Right kidney (tissue), 1 donor: Measurements from ENCODE around the gene CRELD2.
A peak's percentile ranks its signal among the peaks of the same experiment; 100 is the strongest.

ENCODE experiments used
- DNase-seq: peaks from one replicate; pipeline ENCODE4 v3.0.0-alpha.2; 2016

CRELD2 gene

DNA sequence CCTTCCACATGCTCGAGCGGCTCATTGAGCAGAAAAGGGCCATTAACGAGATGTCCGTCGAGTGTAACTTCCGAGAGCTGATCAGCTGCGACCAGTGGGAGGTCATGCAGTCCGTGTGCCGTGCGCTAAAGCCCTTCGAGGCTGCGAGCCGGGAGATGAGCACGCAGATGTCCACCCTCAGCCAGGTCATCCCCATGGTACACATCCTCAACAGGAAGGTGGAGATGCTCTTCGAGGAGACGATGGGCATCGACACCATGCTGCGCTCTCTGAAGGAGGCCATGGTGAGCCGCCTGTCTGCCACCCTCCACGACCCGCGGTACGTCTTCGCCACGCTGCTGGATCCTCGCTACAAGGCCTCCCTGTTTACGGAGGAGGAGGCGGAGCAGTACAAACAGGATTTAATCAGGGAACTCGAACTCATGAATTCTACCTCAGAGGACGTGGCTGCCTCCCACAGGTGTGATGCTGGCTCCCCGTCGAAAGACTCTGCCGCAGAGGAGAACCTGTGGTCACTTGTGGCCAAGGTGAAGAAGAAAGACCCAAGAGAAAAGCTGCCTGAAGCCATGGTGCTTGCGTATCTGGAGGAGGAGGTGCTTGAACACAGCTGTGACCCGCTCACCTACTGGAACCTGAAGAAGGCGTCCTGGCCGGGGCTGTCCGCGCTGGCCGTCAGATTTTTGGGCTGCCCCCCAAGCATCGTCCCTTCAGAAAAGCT lies 31.9 kb upstream of the CRELD2 start:
- DNase-seq = no peak

DNA sequence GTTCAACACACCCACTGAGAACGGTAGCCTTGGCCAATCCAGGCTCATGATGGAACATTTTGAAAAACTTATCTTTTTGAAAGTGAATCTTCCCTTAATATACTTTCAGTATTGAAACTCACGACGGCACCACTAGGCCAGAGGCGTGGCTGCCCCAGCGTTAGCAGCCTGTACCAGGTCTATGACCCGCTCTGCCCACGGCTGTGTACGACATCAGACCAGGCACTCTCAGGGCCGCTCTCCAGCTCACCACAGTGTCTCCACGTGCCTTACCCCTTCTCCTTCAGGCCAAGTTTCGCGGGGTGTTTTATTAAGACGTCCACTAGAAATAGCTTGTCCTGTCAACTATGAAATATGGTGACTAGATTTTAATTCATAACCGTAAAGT lies 31.4 kb upstream of the CRELD2 start:
- no peak for DNase-seq

DNA sequence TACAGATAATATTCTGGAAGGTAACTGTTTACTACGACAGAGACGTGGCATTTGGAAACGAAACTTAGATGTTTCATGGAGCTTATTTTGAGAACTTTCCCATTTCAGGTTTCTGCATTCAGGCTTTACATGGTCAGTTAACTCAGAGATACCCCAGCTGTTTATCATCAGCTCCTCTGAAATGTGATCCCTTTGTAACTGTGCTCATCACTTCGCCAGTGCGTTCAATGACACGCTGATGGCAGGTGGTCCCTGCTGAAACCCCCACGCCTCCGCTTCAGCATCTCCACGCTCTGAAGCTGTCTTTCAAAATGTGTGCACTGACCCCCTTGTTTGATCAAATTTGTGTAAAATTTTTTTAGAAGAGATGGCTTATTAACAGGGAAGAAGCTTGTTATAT lies 30.7 kb upstream of the CRELD2 start:
- DNase-seq = peak; percentile 24

DNA sequence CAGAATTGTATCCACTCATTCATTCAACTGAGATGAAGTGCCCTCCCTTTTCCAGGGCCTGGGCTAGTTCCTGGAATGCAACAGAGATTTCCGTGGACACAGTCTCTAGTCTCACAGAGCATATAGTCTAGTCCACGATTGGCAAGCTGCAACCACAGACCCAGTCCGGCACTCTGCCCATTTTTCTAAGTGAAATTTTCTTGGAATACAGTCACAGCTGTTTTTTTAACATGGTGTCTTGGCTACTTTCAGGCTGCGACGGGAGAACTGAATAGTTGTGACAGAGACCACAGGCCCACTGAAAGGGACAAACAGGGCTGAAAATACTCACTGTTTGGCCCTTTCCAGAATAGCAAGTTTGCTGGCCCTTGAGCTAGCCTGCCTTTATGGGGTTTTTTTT lies 29.4 kb upstream of the CRELD2 start:
- DNase-seq = no peak

DNA sequence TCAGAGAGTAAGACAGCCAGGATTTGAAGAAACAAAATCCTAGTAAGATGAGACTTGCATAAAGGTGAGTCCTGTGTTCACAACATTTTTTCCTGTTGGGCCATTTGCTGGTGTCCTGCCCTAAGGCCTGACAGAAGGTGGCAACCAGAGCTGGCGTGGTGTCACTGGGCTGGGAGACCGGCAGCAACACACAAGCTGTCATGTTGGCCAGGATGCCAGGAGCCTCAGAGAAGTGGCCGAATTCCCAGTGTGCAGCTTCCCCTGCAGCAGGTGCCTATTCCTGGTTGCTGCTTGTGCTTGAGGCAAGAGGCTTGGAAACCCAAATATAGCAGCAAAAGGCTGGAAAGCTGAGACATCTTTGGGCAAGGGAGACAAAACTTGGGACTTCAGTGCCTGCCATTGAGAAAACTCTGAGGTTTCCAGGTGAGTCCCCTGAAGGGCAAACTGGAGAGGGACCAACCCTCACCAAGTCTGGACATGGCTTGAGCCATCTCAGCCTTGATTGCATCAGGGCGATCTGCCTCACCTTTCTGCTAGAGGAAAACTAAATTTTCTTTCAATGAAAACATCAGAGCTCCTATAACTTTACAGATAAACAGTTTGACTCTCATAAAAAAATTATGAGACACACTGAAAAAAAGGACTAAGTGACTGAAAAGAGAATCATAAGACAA lies 26.1 kb upstream of the CRELD2 start:
- DNase-seq = no peak

DNA sequence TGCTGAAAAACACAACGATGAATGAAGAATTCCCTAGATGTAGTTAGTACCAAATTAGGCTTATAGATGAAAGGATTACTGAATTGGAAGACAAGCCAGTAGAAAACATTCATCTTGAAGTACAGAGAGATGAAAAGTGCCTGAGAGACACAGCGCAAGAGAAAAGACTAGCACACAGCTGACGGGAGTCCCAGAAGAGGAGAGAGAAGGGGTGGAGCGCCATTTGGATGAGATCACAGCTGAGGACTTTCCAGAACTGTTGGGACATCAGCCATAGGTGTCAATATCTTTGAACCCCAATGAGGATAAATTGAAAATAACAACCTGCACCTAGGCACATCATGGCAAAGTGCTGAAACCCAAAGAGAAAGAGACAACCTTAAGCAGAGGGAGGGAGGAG lies 25.4 kb upstream of the CRELD2 start:
- no peak for DNase-seq

DNA sequence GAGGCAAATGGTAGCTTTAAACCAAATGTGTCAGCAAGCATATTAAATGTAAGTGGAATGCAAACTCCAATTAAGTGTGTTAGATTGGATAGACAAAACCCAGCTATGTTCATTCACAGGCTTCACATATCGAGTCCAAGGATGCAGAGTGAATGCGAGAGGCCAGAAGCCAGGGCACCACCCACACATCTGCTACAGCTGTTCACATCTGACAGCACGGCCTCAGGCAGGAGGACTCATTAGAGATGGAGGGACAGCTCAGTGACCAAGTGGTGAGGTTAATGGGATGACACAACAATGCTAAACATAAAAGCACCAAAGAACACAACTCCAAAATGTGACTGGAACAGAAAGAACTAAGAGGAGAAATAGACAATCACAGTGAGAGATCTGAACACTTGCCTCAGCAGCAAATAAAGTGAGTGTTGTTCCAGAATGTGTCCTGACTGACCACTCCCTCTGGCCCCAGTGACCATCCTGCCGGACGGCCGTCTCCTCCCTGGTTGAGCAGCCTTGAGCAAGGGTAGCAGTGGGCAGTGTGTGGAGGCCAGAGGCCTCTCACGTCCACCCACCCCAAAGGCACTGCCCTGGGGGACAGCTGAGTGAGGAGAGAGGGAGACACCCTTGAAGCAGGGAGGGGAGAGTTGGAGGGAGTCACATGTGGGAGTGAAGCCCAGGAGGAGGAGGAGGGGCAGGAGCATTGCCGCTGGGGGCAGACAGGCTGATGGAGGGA lies 23.9 kb upstream of the CRELD2 start:
- DNase-seq = no peak

DNA sequence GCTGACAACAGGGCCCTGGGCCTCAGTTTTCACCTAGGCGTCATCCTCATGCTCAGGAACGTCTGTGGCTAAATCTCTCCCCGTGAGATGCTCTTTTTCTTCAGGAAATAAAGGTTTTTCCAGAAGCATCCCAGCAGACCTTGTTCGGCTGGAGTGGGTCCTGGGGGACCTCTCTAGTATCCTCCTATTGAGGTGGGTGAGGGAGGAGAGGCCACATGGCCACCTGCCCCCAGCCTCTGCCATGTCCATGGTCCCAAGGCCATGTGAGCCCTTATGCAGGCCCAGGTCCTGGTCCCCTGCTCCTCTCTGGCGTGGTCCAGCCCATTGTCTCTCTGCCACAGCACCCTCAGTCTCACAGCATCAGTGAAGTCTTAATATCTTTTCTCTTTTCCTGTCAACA lies 22.2 kb upstream of the CRELD2 start:
- no peak for DNase-seq

DNA sequence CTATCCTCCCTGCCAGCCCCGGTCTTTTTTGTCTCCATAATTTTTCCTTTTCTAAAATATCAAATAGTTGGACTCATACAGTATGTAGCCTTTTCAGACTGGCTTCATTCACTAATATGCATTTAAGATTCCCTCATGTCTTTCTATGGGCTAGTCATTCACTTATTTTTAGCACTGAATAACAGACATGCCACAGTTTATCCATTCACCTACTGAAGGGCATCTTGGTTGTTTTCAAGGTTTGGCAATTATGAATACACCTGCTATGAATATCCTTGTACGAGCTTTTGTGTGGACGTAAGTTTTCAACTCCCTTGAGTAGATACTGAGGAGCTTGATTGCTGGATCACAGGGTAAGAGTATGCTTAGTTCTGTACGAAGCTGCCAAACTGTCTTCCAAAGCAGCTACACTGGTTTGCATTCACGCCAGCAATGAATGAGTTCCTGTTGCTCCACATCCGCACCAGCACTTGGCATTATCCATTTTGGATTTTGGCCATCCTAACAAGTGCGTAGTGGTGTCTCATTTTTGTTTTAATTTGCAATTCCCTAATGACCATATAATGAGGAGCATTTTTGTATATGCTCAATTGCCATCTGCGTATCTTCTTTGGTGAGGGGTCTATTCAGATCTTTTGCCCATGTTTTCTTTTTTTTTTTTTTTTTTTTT lies 21.3 kb upstream of the CRELD2 start:
- no peak for DNase-seq

DNA sequence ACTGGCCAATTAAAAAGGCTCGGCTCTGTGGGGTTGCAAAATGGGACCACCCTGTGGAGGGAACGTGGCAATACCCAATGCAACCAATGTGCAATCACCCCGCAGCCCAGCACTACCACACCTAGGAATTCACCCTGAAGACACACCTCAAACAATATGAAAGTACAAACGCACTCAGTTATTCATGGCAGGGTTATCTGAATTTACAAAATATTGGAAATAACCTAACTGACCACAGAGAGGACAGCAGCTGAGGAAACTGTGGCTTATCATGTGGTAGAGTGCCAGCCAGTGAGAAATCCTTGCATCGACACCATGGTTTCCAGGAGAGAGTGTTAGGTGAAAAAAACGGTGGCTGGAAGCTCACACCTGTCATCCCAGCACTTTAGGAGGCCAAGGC lies 18.9 kb upstream of the CRELD2 start:
- no peak for DNase-seq

DNA sequence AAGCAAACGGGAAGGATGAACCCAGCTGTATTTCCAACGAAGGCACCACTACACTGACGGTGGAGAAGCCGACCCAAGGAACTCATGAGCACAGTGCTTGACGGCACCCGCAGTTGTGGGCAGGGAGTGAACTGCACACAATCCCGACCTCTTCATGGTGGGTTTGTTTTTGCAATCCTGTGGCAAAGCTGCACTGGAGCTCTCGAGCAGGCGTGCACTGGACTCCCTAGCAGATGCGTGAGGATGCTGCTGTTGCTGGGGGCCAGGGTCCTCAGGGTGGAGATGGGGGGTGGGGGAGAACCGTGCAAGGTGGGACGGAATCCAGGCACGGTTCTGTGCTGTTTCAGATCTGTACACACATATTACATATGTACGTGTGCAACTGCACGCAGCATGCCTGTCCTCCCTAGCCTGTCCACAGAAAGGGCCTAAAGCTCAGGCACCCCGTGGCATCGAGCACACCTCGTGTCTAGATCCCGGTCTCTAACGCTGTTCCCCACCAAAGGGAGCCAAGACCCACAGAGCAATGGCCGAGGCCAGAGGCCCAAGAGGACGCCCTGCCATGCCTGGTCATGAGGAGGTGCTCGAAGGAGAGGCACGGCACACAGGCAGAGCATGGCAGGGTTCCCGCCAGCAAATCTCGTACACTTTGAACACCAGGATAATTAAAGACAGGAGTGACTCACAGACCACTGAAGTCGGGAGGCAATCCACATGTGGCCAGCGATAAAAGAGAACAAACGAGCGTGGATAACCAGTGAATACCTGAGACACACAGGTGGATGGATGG lies 17.8 kb upstream of the CRELD2 start:
- no peak for DNase-seq

DNA sequence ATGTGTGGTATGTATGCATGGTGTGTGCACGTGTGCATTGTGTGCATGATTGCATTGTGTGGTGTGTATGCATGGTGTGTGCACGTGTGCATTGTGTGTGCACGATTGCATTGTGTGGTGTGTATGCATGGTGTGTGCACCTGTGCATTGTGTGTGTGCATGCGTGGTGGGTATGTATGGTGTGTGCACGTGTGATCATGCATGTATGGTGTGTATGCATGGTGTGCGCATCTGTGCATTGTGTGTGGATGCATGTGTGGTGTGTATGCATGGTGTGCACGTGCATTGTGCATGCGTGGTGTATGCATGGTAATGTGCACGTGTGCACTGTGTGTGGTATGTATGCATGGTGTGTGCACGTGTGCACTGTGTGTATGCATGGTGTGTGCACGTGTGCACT lies 17.0 kb upstream of the CRELD2 start:
- DNase-seq = no peak

DNA sequence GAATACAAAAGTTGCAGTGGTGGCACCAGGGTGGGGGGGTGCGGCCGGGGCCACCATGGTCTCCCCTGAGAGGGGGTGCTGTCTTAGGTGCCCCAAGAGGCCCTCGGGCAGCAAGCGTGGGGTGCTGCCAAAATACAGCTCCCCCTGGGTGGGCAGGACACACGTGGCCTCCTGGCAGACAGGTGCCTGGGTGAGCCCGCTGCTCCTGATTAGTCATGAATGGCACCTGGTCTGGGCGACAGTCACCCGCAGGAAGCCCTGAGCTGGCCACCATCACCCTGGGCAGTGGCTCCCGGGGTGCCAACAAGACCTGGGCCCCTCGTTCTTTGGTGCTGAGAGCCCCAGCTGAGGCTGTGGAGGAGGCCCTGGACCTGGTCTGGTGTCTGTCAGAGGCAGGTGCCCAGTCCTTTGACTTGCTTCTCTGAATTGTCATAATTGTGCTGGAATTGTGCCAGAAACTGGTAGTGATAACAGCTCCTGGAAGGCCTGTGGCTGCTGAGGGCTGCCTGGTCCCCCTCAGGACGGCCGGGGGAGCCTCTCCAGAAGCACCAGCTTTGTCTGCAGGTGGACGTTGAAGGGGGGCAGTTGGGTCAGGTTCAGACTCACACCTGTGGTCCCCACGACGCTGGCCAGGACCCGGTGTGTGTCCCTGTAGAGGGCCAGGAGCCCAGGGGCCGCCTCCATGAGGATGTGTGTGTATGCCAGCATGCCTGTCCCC lies 15.0 kb upstream of the CRELD2 start:
- no peak for DNase-seq

DNA sequence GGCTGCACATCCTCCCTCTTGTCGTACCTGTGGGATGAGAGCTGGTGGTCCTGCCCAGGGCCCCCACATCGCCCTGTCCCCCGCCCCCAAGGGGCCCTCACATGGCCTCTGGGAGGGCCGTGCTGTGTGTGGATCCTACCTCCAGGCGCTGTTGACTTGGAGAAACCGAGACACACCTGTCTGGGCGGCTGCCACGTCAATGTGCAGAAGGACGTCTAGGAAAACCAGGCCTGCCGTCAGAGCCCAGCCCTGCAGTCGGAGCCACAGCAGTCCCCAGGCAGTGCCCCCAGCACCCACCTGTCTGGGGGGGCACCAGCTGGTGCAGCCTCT lies 14.4 kb upstream of the CRELD2 start:
- DNase-seq = no peak

DNA sequence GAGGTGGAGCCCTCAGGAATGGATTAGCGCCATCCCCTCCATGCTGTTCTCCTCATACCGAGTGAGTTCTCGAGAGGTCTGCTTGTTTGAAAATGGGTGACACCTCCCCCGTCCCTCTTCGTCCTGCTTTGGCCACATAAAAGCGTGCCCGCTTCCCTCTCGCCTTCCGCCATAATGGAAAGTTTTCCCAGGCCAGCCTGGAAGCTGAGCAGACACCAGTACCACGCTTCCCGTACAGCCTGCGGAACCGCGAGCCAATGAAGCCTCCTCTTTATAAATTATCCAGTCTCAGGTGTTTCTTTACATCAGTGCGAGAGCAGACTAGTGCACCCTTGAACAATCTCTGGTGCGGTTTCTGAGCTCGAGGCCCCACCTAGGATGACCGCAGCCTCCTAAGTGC lies 13.0 kb upstream of the CRELD2 start:
- DNase-seq = no peak

DNA sequence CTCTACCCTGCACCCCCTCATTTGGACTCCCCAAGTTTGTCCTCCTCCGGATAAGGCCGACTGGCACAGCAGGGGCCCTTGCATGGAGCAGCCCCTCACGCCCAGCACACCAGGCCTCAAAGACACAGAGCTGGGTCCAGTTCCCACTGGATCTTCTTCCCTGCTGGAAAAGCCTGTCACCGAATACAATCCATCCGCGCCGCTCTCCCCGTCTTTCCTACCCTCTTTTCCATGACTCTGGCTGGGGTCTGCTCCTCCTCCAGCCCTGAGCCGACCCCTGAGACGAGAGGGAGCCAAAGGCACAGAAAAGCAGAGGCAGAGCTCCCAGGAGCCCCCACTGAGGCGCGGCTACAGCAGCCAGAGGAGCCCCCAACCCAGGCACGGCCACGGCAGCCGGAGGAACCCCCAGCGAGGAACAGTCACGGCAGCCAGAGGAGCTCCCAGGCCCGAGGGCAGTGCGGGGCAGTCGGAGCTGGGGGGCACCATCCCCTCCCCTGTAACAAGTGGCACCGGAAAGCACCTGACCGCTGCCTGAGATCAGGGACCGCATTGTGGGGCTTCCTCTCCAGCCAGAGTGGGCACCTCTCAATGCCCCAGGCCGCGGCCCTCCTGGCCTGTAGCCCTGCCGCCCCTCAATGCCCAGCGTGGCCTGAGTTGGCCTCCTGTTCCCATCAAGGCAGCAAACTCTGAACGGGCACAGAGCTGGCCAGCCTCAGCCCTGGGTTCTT lies 12.2 kb upstream of the CRELD2 start:
- no peak for DNase-seq

DNA sequence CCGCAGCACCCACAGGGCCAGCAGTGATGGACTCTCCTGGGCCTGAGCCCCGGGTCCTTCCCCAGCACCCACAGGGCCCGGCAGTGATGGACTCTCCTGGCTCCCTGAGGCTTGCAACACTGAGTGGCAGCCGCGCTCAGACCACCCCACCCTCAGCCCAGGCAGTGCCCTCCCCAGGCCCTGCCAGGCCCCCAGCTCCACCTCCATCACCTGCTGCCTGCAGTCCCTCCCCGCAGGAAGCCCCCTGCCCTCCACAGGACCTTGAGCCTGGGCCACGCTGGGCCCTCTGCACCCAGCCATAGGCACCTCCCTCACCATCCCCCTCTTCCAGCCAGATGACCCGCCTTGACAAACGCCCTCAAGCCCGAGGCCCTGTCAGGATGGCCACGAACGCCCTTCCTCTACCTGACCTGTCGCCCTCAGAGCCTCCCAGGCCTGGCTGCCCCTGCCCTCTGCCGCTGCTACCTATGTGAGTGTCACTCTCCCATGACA lies 11.6 kb upstream of the CRELD2 start:
- DNase-seq = no peak

DNA sequence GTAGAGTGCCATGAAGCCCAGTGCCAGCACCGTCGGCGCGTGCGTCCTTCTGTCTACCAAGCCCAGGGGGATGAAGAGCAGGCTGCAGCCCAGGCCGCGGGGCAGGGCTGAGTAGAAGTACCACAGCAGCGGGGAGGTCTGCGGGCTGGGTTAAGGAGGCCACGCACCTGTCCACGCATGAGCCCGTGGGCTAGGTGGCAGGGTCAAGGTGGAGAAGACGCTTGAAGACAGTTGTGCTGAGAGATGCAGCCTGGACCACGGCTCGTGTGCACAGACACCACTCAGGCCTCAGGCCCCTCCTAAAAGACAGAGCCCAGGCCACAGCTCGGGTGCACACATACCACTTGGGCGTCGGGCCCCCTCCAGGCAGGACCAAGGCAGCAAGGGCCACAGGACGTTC lies 10.6 kb upstream of the CRELD2 start:
- DNase-seq = no peak

DNA sequence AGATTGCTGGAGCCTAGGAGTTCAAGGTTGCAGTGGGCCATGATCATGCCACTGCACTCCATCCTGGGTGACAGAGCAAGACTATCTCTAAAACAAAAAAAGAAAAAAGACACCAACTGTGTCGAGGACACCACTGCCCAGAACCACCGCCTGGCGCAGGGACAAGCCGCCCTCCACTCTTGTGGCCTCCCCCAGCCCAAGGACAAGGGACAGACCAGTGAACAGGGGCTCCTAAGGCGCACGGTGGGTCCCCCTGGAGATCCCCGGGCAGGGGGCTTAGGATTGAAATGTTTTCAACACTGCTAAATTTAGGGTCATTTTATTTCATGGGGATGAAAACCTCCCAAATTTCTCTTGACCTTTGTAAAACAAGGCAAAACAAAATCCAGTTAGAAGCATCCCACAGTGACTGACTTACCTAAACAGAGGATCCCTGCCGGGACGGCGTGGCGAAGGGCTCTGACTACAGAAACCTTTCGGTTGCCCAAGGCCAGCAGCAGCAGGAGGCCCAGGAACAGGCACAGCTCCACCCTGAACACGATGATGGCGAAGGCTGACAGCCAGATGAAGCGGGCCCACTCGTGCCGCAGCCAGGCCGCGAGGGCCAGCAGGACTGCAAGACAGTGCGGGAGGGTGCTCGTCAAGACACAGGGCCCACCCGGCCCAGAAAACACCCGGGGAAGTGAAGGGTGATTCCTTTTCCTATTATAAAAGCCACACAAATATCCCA lies 8.8 kb upstream of the CRELD2 start:
- DNase-seq = no peak
